ENCODE data around the gene KLHL3. TPM values are rescaled to one million over a fixed set of nuclear protein-coding genes. Genes with fewer than 3 reads are reported as not detected.

KLHL3 gene
- total RNA-seq, 4 donors from 2014 or later, result 11.9 to 26.7 (median 17.9) TPM

GRCh38 chr5:137696481-137696880, 39.4 kb downstream of the KLHL3 start:
- no peak for TF ChIP-seq CTCF (IDR thresholded peaks at IDR 0.05)
- no peak for TF ChIP-seq POLR2A (IDR thresholded peaks at IDR 0.05)
- H3K9me3 ChIP-seq, result no peaks in the 10 kb centered on the region
- DNase-seq, result no peak
- H3K4me1 ChIP-seq, result peaks cover 14 to 33% of the 10 kb centered on the region in 2 donors
- no peak overlapping the region for H3K4me3 ChIP-seq (replicated peaks in 1 of 3)
- peak overlapping the region in 2 of 3 donors; percentile 21 to 49 for H3K27ac ChIP-seq
- H3K27me3 ChIP-seq, result no peaks in the 10 kb centered on the region
- no peaks in the 10 kb centered on the region for H3K36me3 ChIP-seq
- 0 to 14% methylated on average over 1 of the region's 1 CpG for WGBS, 2 donors
- intact Hi-C loops (cut with DNase I), result no loop called here

GRCh38 chr5:137695651-137696428, 40.0 kb downstream of the KLHL3 start:
- peak overlapping the region in 2 of 3 donors; percentile 21 for H3K27ac ChIP-seq
- peak in 1 of 6 experiments; percentile 11 for TF ChIP-seq CTCF (IDR thresholded peaks at IDR 0.05)
- no peak for TF ChIP-seq POLR2A (IDR thresholded peaks at IDR 0.05)
- 74 to 79% methylated on average over 4 of the region's 4 CpGs for WGBS, 2 donors
- no peaks in the 10 kb centered on the region for H3K27me3 ChIP-seq
- no peaks in the 10 kb centered on the region for H3K36me3 ChIP-seq
- intact Hi-C loops (cut with DNase I), result no loop called here
- DNase-seq, result peak in 1 of 2 donors; percentile 7
- H3K4me3 ChIP-seq (replicated peaks in 1 of 3), result no peak overlapping the region
- no peaks in the 10 kb centered on the region for H3K9me3 ChIP-seq
- H3K4me1 ChIP-seq, result peaks cover 14 to 33% of the 10 kb centered on the region in 2 donors

GRCh38 chr5:137693951-137694721, 41.8 kb downstream of the KLHL3 start:
- WGBS, 2 donors, result 92% methylated on average over 7 of the region's 7 CpGs
- Histone ChIP-seq H3K9me3 (no peaks in the 10 kb centered on the region), H3K4me1 (peaks cover 1 to 22% of the 10 kb centered on the region in 2 donors), H3K27ac (peak overlapping the region; percentile 3 to 47 (median 21)), H3K4me3 (replicated peaks in 1 of 3) (no peak overlapping the region), H3K36me3 (peaks cover 0 to 4% of the 10 kb centered on the region in 2 donors), H3K27me3 (no peaks in the 10 kb centered on the region)
- DNase-seq, result no peak
- no peak for TF ChIP-seq CTCF (IDR thresholded peaks at IDR 0.05)
- TF ChIP-seq POLR2A (IDR thresholded peaks at IDR 0.05), result no peak
- intact Hi-C loops (cut with DNase I), result no loop called here

GRCh38 chr5:137693307-137693950, 42.5 kb downstream of the KLHL3 start:
- DNase-seq, result peak; percentile 50 to 51
- Histone ChIP-seq H3K36me3 (peaks cover 0 to 4% of the 10 kb centered on the region in 2 donors), H3K4me3 (replicated peaks in 1 of 3) (no peak overlapping the region), H3K27ac (peak overlapping the region; percentile 21 to 65 (median 47)), H3K27me3 (no peaks in the 10 kb centered on the region), H3K9me3 (no peaks in the 10 kb centered on the region), H3K4me1 (peaks cover 0 to 22% of the 10 kb centered on the region in 2 donors)
- TF ChIP-seq CTCF (IDR thresholded peaks at IDR 0.05) (no peak), POLR2A (IDR thresholded peaks at IDR 0.05) (no peak)
- intact Hi-C loops (cut with DNase I), result no loop called here
- WGBS, 2 donors, result 86 to 91% methylated on average over 1 of the region's 1 CpG
